SH-SY5Y (cell line): Measurements from ENCODE around the gene GPHN.

Source experiments
- GATA2 ChIP-seq: IDR thresholded peaks from 2 replicates; pipeline ENCODE4 v1.6.1; 2011; ENCODE audit warnings: mild to moderate bottlenecking, low read depth, low read length
- GATA3 ChIP-seq: IDR thresholded peaks from 2 replicates; pipeline ENCODE4 v1.6.1; 2011; ENCODE audit warnings: low read depth, mild to moderate bottlenecking, low read length, moderate library complexity

- TF ChIP-seq GATA3 (no peak), GATA2 (no peak)
Observed at GRCh38 chr14:67170660-67171059, 662.7 kb downstream of the GPHN start.
